Ishikawa (cell line): ENCODE results near the gene OSGIN1.

ENCODE experiments used
- CEBPB ChIP-seq: IDR thresholded peaks from 2 replicates; pipeline ENCODE4 v1.6.1; 2012
- CREB1 ChIP-seq: IDR thresholded peaks from 2 replicates; pipeline ENCODE4 v1.6.1; 2012; ENCODE audit warnings: low read depth
- EGR1 ChIP-seq: IDR thresholded peaks from 2 replicates; pipeline ENCODE4 v1.6.1; 2012
- EP300 ChIP-seq: IDR thresholded peaks from 2 replicates; pipeline ENCODE4 v1.6.1; 2012; ENCODE audit warnings: borderline replicate concordance
- FOXM1 ChIP-seq: IDR thresholded peaks from 2 replicates; pipeline ENCODE4 v1.6.1; 2012; ENCODE audit warnings: low read depth, borderline replicate concordance
- MAX ChIP-seq: IDR thresholded peaks from 2 replicates; pipeline ENCODE4 v1.6.1; 2012
- NFIC ChIP-seq: IDR thresholded peaks from 2 replicates; pipeline ENCODE4 v1.6.1; 2012
- RAD21 ChIP-seq: IDR thresholded peaks from 2 replicates; pipeline ENCODE4 v1.6.1; 2012; ENCODE audit warnings: low read depth
- REST ChIP-seq: IDR thresholded peaks from 2 replicates; pipeline ENCODE4 v1.6.1; 2012; ENCODE audit warnings: low read depth, mild to moderate bottlenecking
- TAF1 ChIP-seq: IDR thresholded peaks from 2 replicates; pipeline ENCODE4 v1.6.1; 2012; ENCODE audit warnings: low read depth, mild to moderate bottlenecking
- TCF12 ChIP-seq: IDR thresholded peaks from 2 replicates; pipeline ENCODE4 v1.6.1; 2012; ENCODE audit warnings: low read depth
- TEAD4 ChIP-seq: IDR thresholded peaks from 2 replicates; pipeline ENCODE4 v1.6.1; 2012
- YY1 ChIP-seq: IDR thresholded peaks from 2 replicates; pipeline ENCODE4 v1.6.1; 2012; ENCODE audit warnings: low read depth
- ZBTB7A ChIP-seq: IDR thresholded peaks from 2 replicates; pipeline ENCODE4 v1.6.1; 2012; ENCODE audit warnings: low read depth
- TF ChIP-seq, protein P1 (sequence below): IDR thresholded peaks from 2 replicates; pipeline ENCODE4 v1.6.1; 2012

Gene OSGIN1

DNA sequence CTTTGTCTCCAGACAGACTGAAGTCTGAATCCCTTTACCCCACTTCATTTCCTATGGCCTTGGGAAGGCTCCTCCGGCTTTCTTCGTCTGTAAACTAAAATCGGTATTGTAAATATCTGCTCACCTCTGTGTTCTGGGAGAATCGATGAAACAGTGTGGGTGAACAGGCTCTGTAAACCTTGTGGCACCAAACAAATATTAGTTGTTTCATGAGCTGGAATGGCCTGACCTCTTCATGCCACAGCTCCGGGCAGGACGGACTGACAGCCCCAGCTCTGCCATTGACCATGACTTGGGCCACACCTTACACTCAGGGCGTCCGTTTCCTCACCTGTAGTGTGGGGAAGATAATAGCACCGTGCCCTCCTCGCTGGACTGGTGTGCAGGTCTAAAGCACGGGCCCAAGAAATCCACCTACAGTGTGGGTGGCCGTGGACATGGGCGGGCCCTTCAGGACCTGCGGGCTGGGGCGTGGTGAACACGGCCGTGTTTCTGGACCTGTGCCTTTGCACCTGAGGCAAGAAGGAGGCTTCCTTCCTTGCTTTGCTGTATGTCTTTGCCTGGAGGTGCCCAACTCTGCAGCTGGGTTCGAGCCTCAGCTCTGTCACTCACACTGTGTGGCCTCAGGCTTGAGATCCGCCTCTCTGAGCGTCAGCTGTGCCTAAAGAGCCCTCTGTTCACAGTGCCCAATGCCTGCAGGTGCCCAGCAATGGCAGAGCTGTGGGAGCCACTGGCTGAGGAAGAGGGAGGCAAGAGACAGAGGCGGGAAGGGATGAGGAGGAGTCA lies 6.1 kb upstream of the OSGIN1 start:
- TF ChIP-seq RAD21 (no peak), EP300 (no peak), FOXM1 (no peak), TAF1 (no peak), CEBPB (no peak), REST (no peak), ZBTB7A (no peak), CREB1 (no peak), MAX (no peak), TEAD4 (no peak)
- TF ChIP-seq, protein P1, sequence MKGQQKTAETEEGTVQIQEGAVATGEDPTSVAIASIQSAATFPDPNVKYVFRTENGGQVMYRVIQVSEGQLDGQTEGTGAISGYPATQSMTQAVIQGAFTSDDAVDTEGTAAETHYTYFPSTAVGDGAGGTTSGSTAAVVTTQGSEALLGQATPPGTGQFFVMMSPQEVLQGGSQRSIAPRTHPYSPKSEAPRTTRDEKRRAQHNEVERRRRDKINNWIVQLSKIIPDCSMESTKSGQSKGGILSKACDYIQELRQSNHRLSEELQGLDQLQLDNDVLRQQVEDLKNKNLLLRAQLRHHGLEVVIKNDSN = no peak

- no peak for TF ChIP-seq REST
- TF ChIP-seq TCF12 = no peak
- TF ChIP-seq RAD21 = no peak
- TF ChIP-seq TAF1 = no peak
- no peak for TF ChIP-seq CEBPB
- no peak for TF ChIP-seq ZBTB7A
- TF ChIP-seq TEAD4 = no peak
- no peak for TF ChIP-seq MAX
- TF ChIP-seq FOXM1 = no peak
- TF ChIP-seq CREB1 = no peak
- TF ChIP-seq YY1 = no peak
- TF ChIP-seq EGR1 = no peak
- TF ChIP-seq NFIC = no peak
- TF ChIP-seq, protein P1 = no peak
- no peak for TF ChIP-seq EP300
These were observed 5.3 kb upstream of the OSGIN1 start for GRCh38 chr16:83947642-83948234.

DNA sequence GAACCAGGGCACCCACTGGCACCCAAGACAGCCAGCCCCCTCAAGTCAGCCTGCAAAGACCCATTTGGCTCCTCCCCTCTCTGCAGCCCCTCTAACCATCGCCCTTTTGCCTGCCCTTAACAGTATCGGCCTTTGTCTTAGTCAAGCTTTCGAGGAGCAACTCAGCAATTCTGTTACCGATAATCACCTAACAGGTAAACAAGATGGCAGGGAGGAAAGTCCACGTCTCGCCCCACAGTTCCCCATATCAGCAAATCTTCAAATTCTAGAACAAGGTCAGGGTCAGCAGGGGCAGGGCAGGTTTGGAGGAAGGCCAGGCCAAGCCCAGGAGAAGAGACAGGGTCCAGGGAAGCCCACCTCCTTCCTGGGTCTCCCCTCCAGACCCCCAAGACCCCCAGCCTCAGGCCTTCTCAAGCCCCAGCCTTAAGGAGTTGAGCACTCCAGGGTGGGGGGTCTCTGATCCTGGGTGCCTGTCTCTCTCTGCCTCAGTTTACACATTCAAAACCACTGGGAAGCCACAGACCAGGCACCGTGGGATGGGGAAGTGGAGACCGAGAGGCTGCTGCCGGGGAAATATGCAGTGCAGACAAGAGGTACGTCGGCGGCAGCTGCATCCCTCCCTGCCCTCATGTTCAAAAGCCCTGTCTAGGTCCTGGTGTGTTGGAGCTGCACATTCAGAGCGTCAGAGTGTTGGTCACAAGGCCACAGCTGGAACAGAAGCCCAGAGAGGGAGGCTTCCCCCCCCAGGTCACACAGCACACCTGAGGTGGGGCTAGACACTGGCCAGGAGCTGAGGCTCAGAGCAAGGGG lies 3.9 kb upstream of the OSGIN1 start:
- TF ChIP-seq MAX (no peak), REST (no peak), FOXM1 (no peak), YY1 (no peak), CEBPB (no peak), RAD21 (no peak), NFIC (no peak), EP300 (no peak)
